Mucosa of descending colon (tissue), 3 donors: ENCODE measurements around the gene PAMR1. TPM values are rescaled to one million over a fixed set of nuclear protein-coding genes. Genes with fewer than 3 reads are reported as not detected.

Source experiments
- ATAC-seq: fragments of 200-7000 bp; cut with Tn5 transposase; one replicate; pipeline ENCODE4 v1.9.1; 2020; ENCODE audit warnings: mild to moderate bottlenecking, moderate library complexity
- DNase-seq, 3 donors: peaks; one replicate each; pipeline ENCODE4 v3.0.0-alpha.2; 2020
- H3K36me3 ChIP-seq: fragments of 200-600 bp; one replicate; pipeline ENCODE4 v1.8.0; 2021; ENCODE audit warnings: low read depth, mild to moderate bottlenecking
- H3K4me1 ChIP-seq: fragments of 200-600 bp; one replicate; pipeline ENCODE4 v1.8.0; 2021; ENCODE audit warnings: low read depth, mild to moderate bottlenecking
- H3K4me3 ChIP-seq: fragments of 200-600 bp; one replicate; pipeline ENCODE4 v1.8.0; 2021; ENCODE audit warnings: mild to moderate bottlenecking
- H3K9me3 ChIP-seq: fragments of 200-600 bp; one replicate; pipeline ENCODE4 v1.8.0; 2021; ENCODE audit warnings: mild to moderate bottlenecking
- CTCF ChIP-seq: fragments of 200-600 bp; IDR thresholded peaks from one replicate; pipeline ENCODE4 v1.8.0; 2022; ENCODE audit warnings: antibody characterized with exemption, mild to moderate bottlenecking
- intact Hi-C, 2 donors: fragments of 100-400 bp; cut with DNase I in 1 of 2; cut with micrococcal nuclease in 1 of 2; formaldehyde crosslinking; loops; one replicate each; pipeline versions ENCODE4 v1.11.0 to v1.11.1; 2022; cut with DNase I, micrococcal nuclease
- total RNA-seq, 3 donors: library from RNA; stranded (reverse); fragmentation: NEBNext Ultra II Directional in 2 of 3; extraction: Animal tissue kit (Norgen Biotek cat#: 25700) in 2 of 3; gene quantifications; one replicate each; pipeline versions ENCODE4 v1.2.1 to v1.2.4, GENCODE V29; 2021 to 2023
- donor health status: DM: no; HTN: no; CAD: no; lungs with moderate emphysema.
- donor health status: DM: no; HTN: no; CAD: no.
- donor health status: DM: no; HTN: yes; CAD: no.

The PAMR1 gene
- total RNA-seq, 3 donors from 2014 or later = 1.7 to 17.4 (median 2.3) TPM

- DNase-seq (no peak), ATAC-seq (peak; percentile 27)
- intact Hi-C loops = no loop called here
Observed at GRCh38 chr11:35418282-35419183, 106.9 kb downstream of the PAMR1 start.

GRCh38 chr11:35415487-35415886 lies 109.9 kb downstream of the PAMR1 start:
- intact Hi-C loops = no loop called here
- ATAC-seq = no peak
- no peak overlapping the region for H3K4me3 ChIP-seq
- no peaks in the 10 kb centered on the region for H3K9me3 ChIP-seq
- TF ChIP-seq CTCF = no peak
- no peaks in the 10 kb centered on the region for H3K36me3 ChIP-seq
- H3K4me1 ChIP-seq = peaks cover 17% of the 10 kb centered on the region
- no peak for DNase-seq

More at GRCh38 chr11:35418282-35419183, 106.9 kb downstream of the PAMR1 start:
- Histone ChIP-seq H3K4me3 (no peak overlapping the region), H3K36me3 (no peaks in the 10 kb centered on the region), H3K9me3 (no peaks in the 10 kb centered on the region), H3K4me1 (peaks cover 17% of the 10 kb centered on the region)
- TF ChIP-seq CTCF = no peak

DNA sequence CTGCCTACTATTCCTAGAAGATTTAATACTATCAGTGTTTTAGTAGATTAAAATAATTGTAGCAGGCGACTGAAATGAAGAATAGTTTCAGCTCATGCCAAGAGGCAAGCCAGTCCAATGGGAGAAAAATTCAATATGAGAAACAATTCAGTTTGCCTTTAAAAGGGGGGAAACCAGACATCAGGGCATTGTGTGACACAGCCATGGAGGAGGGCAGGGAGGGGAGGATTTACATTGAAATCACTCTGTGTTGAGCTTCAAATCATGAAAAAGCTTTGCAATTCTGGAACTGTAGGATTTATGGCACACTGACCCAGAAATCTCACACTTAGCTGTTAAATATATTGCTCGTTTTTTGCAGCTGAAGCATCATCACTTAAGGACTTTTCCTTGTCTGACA lies 110.6 kb downstream of the PAMR1 start:
- intact Hi-C loops = no loop called here
- Histone ChIP-seq H3K4me3 (no peak overlapping the region), H3K9me3 (no peaks in the 10 kb centered on the region), H3K36me3 (no peaks in the 10 kb centered on the region), H3K4me1 (peaks cover 15% of the 10 kb centered on the region)
- ATAC-seq (no peak), DNase-seq (no peak)
- TF ChIP-seq CTCF = no peak

DNA sequence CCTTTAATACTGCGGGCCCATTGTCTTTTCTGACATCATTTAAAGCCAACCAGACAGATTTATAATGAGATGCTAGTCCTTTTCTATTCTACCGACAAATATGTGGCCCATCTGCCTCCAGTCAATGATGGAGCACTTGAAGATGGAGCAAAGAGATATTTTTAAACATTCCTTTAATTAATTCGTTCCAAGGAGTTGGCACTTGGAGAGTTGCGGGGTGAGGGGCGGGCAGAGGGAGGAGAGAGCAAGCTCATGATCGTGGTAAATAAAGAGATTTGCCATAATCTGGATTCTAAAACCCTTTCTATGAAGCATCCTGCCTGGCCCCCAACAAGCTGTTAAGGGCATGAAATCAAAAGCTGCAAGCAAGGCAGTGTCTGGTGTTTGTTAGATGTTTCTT lies 111.1 kb downstream of the PAMR1 start:
- Histone ChIP-seq H3K4me1 (peaks cover 10% of the 10 kb centered on the region), H3K4me3 (no peak overlapping the region), H3K9me3 (no peaks in the 10 kb centered on the region), H3K36me3 (no peaks in the 10 kb centered on the region)
- intact Hi-C loops = no loop called here
- no peak for TF ChIP-seq CTCF
- ATAC-seq (no peak), DNase-seq (no peak)

DNA sequence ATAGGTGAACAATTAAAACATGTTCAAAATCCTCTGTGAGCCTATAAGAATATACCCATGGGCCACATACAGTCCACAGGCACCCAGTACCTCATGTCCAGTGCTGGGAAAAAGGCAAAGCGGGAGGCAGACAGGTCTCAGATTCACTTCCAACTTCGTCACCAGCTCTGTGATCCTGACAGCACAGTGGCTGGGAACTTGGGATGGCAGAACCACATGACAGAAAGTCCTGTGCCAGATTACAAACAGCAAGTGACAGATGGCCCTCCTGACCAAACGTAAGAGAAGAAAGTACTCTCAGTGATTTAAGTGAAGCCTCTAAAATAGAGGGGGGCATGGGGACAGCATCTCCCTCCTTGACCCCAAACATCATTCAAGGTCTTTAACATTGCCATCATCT lies 111.8 kb downstream of the PAMR1 start:
- ATAC-seq (no peak), DNase-seq (no peak)
- Histone ChIP-seq H3K9me3 (no peaks in the 10 kb centered on the region), H3K4me1 (peaks cover 3% of the 10 kb centered on the region), H3K36me3 (no peaks in the 10 kb centered on the region), H3K4me3 (no peak overlapping the region)
- TF ChIP-seq CTCF = no peak
- intact Hi-C loops = no loop called here
